Measurements from ENCODE around the gene RAB36. TPM values are rescaled to one million over a fixed set of nuclear protein-coding genes. Genes with fewer than 3 reads are reported as not detected.

The RAB36 gene
- total RNA-seq, 3 donors from 2014 or later (not counting 1 experiment from before 2014, with no cell fraction given): 1.7 to 2.9 (median 2.6) TPM

DNA sequence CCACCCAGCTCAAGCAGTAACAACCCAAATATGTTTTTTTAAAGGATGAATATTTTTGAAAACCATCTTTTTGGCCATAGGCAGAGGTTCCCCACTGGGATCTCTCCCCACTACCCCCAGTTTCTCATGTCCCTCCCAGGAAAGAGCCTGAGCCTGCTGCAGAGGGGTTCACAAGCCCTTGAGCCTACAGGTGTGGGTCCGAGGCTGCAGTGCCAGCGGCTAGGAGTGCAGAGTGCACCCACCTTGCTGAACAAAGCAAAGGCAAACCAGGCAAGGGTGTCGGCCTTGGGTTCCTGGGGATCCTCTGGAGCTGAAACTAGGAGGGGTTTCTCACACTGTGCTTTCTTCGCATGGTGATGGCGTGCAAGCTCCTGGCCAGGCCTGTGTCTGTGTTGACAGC, 40.0 kb upstream of the RAB36 start:
- Mint-ChIP-seq H3K27me3 (ENCODE audit: low read depth in 2 of 2) (no peaks in the 10 kb centered on the region), H3K9me3 (no peaks in the 10 kb centered on the region), H3K4me1 (no peaks in the 10 kb centered on the region), H3K4me3 (no peak overlapping the region), H3K36me3 (no peaks in the 10 kb centered on the region), H3K27ac (no peak overlapping the region)
- Histone ChIP-seq H3K9me3 (ENCODE audit: control insufficient read depth, insufficient read depth, low read length) (no peaks in the 10 kb centered on the region), H3K27ac (ENCODE audit: low read length) (no peak overlapping the region), H3K27me3 (ENCODE audit: control insufficient read depth, insufficient read depth, low read length) (no peaks in the 10 kb centered on the region), H3K36me3 (ENCODE audit: control insufficient read depth, insufficient read depth, low read length) (no peaks in the 10 kb centered on the region), H3K4me3 (ENCODE audit: low read length) (no peak overlapping the region), H3K4me1 (ENCODE audit: control insufficient read depth, insufficient read depth, low read length) (no peaks in the 10 kb centered on the region)
- intact Hi-C loops (cut with micrococcal nuclease): no loop called here
- DNase-seq: no peak
- no peak for ATAC-seq
- 91% methylated on average over 5 of the region's 5 CpGs for WGBS (ENCODE audit: insufficient coverage)
- TF ChIP-seq, protein P1, sequence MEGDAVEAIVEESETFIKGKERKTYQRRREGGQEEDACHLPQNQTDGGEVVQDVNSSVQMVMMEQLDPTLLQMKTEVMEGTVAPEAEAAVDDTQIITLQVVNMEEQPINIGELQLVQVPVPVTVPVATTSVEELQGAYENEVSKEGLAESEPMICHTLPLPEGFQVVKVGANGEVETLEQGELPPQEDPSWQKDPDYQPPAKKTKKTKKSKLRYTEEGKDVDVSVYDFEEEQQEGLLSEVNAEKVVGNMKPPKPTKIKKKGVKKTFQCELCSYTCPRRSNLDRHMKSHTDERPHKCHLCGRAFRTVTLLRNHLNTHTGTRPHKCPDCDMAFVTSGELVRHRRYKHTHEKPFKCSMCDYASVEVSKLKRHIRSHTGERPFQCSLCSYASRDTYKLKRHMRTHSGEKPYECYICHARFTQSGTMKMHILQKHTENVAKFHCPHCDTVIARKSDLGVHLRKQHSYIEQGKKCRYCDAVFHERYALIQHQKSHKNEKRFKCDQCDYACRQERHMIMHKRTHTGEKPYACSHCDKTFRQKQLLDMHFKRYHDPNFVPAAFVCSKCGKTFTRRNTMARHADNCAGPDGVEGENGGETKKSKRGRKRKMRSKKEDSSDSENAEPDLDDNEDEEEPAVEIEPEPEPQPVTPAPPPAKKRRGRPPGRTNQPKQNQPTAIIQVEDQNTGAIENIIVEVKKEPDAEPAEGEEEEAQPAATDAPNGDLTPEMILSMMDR (IDR thresholded peaks at IDR 0.05): no peak

- H3K27me3 Mint-ChIP-seq (ENCODE audit: low read depth in 2 of 2): no peaks in the 10 kb centered on the region
- Histone ChIP-seq H3K27ac (ENCODE audit: low read length) (no peak overlapping the region), H3K27me3 (ENCODE audit: control insufficient read depth, insufficient read depth, low read length) (no peaks in the 10 kb centered on the region), H3K36me3 (ENCODE audit: control insufficient read depth, insufficient read depth, low read length) (no peaks in the 10 kb centered on the region), H3K4me3 (ENCODE audit: low read length) (no peak overlapping the region), H3K4me1 (ENCODE audit: control insufficient read depth, insufficient read depth, low read length) (no peaks in the 10 kb centered on the region), H3K9me3 (ENCODE audit: control insufficient read depth, insufficient read depth, low read length) (no peaks in the 10 kb centered on the region)
- no peak for DNase-seq
- ATAC-seq: no peak
- no peaks in the 10 kb centered on the region for H3K9me3 Mint-ChIP-seq
- no peak overlapping the region for H3K4me3 Mint-ChIP-seq
- no peaks in the 10 kb centered on the region for H3K4me1 Mint-ChIP-seq
- TF ChIP-seq, protein P1 (IDR thresholded peaks at IDR 0.05): no peak
- intact Hi-C loops (cut with micrococcal nuclease): no loop called here
- 92% methylated on average over 5 of the region's 5 CpGs for WGBS (ENCODE audit: insufficient coverage)
- H3K36me3 Mint-ChIP-seq: no peaks in the 10 kb centered on the region
- no peak overlapping the region for H3K27ac Mint-ChIP-seq
Observed at GRCh38 chr22:23105919-23106318, 39.4 kb upstream of the RAB36 start.

- TF ChIP-seq, protein P1 (IDR thresholded peaks at IDR 0.05): no peak
- H3K27me3 ChIP-seq (ENCODE audit: control insufficient read depth, insufficient read depth, low read length): no peaks in the 10 kb centered on the region
- H3K4me1 ChIP-seq (ENCODE audit: control insufficient read depth, insufficient read depth, low read length): no peaks in the 10 kb centered on the region
- H3K36me3 Mint-ChIP-seq: no peaks in the 10 kb centered on the region
- H3K27ac Mint-ChIP-seq: no peak overlapping the region
- DNase-seq (no peak), ATAC-seq (no peak)
- WGBS (ENCODE audit: insufficient coverage): 97% methylated on average over 4 of the region's 4 CpGs
- no peak overlapping the region for H3K4me3 ChIP-seq (ENCODE audit: low read length)
- H3K9me3 Mint-ChIP-seq: no peaks in the 10 kb centered on the region
- H3K27me3 Mint-ChIP-seq (ENCODE audit: low read depth in 2 of 2): no peaks in the 10 kb centered on the region
- H3K27ac ChIP-seq (ENCODE audit: low read length): no peak overlapping the region
- H3K4me1 Mint-ChIP-seq: no peaks in the 10 kb centered on the region
- no peaks in the 10 kb centered on the region for H3K36me3 ChIP-seq (ENCODE audit: control insufficient read depth, insufficient read depth, low read length)
- no peak overlapping the region for H3K4me3 Mint-ChIP-seq
- intact Hi-C loops (cut with micrococcal nuclease): no loop called here
- H3K9me3 ChIP-seq (ENCODE audit: control insufficient read depth, insufficient read depth, low read length): no peaks in the 10 kb centered on the region
Observed at GRCh38 chr22:23106344-23106743, 38.9 kb upstream of the RAB36 start.

- H3K9me3 ChIP-seq (ENCODE audit: control insufficient read depth, insufficient read depth, low read length): no peaks in the 10 kb centered on the region
- no peaks in the 10 kb centered on the region for H3K27me3 ChIP-seq (ENCODE audit: control insufficient read depth, insufficient read depth, low read length)
- no peak for ATAC-seq
- H3K36me3 Mint-ChIP-seq: no peaks in the 10 kb centered on the region
- no peaks in the 10 kb centered on the region for H3K27me3 Mint-ChIP-seq (ENCODE audit: low read depth in 2 of 2)
- H3K27ac Mint-ChIP-seq: no peak overlapping the region
- no peaks in the 10 kb centered on the region for H3K36me3 ChIP-seq (ENCODE audit: control insufficient read depth, insufficient read depth, low read length)
- intact Hi-C loops (cut with micrococcal nuclease): no loop called here
- no peaks in the 10 kb centered on the region for H3K4me1 Mint-ChIP-seq
- H3K27ac ChIP-seq (ENCODE audit: low read length): no peak overlapping the region
- TF ChIP-seq, protein P1 (IDR thresholded peaks at IDR 0.05): no peak
- WGBS (ENCODE audit: insufficient coverage): 92% methylated on average over 8 of the region's 8 CpGs
- H3K9me3 Mint-ChIP-seq: no peaks in the 10 kb centered on the region
- DNase-seq: no peak
- H3K4me3 Mint-ChIP-seq: no peak overlapping the region
- no peak overlapping the region for H3K4me3 ChIP-seq (ENCODE audit: low read length)
- no peaks in the 10 kb centered on the region for H3K4me1 ChIP-seq (ENCODE audit: control insufficient read depth, insufficient read depth, low read length)
Observed at GRCh38 chr22:23106906-23107367, 38.3 kb upstream of the RAB36 start.
